GM18861 (cell line): ENCODE measurements around the gene LCN1.

Experiments
- ATAC-seq: cut with Tn5 transposase; IDR thresholded peaks from one replicate; pipeline ENCODE4 v1.9.1; 2021; ENCODE audit not compliant: unreplicated experiment

Gene LCN1

DNA sequence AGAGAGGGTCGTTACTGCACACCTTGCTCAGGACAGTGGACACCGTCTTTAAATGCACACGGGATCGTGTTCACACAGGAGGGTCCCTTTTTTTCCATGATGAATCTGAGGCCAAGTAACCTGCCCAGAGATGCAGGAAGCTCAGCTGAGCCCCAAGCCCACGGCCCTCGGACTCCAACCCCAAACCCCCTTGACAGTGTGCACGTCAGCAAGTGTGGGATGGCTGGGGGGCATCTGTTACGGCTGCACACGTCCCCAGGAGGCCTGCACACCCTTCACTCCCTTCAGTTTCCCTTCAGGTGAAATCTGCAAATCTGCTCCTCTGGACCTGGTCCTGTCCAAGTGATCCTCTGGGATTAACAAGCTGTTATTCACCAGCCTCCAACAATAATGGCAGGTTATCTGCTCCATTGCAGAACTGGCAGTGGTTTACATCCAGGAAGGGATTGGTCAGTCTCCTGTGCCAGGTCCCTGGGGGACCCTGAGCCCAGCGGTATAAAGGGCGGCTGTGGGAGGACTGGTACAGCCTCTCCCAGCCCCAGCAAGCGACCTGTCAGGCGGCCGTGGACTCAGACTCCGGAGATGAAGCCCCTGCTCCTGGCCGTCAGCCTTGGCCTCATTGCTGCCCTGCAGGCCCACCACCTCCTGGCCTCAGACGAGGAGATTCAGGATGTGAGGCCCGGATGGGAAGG lies at the start of gene LCN1:
TSS of gene LCN1 (plus strand) at position 525 of the 692 bp plus-strand sequence. CDS start at position 583, 58 bp downstream.
- no peak for ATAC-seq

DNA sequence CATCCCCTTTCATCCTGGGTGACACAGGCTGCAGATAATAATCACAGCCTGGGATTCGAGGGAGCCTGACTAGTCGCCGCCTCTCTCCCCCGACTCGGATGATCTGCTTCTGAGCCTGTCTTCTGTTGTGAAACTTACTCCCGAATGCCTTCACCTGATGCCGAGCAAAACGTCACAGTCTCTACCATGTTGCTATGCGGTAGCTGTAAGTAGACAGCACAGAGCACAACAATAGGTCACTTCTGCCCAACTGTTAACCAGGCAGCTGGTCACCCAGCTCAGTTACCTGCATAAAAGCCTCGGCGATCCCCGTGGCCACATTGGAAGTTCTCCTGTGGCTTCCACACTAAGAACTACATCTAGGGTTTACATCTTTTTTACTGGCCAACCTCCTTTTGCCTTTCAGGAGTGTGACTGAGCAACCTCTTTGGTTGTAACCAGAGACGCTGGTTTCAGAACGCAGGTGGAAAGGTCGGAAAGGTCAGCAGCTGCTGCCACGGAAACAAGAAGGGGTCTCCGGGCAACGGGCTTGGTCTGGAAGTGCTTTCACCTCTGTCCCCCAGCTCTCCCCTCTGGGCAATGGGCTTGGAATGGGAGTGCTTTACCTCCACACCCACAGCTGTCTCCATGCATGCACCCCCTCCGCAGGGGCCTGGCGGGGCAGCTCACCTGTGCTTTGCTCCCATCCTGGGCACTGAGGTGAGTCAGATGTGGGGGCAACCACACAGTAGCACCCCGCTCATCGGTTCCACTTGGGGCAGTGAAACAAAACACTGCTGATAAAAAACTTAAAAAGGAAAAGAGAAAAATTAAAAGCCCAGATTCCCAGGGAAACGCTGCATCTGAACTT lies 49.2 kb upstream of the LCN1 start:
- no peak for ATAC-seq

DNA sequence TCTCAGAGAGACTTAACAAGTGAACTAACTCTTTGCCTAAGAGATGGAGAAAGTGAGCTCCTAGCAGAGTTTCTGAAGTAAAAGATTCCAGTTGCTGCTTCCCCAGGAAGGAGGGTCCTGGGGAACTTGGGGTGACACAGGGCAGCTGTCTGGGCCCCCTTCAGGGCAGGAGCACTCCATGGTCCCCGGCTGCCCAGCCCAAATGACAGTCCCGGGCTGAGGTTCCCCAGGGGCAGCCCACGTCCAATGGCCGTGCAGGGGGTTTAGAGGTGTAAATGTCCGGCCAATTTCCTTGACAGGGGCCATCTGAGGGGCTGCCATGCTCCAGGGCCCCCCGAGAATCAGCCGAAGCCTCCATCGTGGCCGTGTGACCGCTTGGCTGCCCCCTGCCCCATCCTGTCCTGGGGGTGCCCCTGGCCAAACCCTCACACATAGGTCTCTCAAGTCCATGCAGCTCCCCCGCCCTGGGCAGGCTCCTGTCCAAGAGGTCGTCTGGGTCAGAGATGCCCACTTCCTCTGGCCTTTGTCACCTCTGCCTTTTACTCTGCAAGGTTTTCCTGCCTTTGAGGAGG lies 47.2 kb upstream of the LCN1 start:
- ATAC-seq, result no peak

DNA sequence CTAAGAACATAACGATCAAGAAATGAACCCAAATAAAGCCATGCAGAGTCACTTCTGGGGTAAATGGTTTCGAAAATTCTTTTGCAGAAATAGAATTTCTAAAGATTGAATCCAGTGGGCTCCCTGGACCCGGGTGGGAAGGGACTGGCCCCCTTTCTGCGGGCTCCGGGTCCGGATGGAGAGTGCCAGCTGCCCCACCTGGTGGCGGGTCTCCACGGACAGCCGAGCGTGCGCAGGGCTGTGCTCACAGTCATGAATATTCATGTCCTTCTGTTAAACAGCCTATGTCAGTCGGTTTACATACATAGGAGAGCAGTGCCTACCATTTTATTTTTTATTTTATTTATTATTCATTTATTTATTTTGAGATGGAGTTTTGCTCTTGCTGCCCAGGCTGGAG lies 46.3 kb upstream of the LCN1 start:
- ATAC-seq, result no peak

DNA sequence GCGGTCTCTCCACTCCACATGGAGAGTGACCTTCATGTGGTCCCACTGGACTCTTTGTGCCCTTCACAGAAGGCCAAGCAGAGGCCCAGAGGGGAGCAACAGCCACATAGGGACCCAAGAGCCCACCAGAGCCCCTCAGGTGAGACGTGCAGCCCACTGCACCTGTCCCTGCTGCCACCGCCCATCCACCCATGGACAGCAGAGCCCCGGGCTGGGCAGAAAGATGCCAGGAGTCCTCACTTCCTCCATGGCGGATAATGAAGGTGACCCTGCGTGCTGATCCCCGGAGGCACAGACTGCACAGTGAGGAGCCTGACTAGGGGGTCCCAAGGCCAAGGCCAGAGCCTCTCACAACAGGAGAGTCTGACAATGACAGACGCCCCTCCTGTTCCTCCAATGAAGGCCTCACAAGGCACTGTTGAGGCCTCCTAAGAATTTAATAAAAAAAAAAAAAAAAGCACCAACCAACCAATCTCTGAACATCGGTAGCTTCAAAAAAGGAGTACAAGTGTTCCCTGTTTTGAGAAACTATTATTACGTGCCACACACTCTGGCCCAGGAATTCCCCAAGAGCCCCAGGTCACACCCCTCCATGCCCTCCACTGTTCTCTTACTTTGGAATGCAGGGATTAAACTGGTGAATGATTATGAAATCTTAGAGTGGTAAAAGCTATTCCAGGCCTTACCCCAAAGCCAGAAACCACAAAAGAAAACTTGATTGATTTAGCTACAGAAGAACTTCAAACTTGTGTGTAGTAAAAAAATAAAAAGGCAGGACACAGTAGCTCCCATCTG lies 44.5 kb upstream of the LCN1 start:
- no peak for ATAC-seq

DNA sequence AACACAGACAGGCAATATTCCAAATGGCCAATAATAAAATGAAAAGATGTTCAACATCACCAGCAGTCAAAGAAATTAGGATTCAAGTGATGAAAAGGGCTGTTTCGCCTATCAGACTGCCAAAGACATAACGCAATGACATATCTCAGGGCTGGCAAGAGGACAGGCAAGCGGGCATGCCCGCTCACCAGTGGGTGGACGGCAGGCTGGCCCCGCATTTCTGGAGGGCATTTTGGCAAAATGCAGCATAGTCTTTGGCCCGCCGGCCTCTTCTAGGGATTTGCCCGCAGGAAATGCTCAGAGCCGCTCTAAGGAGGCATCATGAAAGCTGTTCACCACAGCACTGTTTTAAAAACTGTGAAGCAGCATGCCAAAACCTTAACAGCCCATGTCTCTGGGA lies 43.0 kb upstream of the LCN1 start:
- no peak for ATAC-seq

DNA sequence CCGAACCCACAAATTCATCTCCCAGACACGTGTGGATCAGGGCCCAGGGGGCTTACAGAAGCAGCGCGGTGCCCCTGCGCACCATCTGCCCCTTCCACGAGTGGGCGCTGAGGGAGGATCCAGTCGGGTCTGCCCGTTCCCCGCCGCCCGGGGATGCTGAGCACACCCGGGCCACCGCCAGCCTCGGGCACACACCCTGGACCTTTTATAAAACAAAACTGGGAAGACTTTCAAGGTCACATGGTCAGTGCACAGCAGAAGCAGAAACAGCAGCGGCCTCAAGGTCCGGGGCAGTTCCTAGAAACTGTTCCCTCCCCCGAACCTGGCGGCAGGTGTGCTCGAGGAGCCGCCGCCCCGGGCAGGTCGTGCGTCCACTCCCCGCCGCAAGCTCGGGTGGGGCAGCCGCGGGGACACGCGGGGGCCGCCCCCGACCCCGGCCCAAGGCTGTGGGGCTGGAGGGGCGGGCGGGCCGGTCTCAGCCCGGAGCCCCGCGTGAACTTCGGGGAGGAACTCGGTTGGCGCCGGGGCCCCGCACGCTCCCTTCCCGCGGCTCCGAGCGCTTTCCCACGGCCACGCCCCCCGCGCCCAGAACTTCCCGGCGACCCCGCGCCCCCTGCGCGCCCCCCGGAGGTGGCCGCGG lies 42.3 kb upstream of the LCN1 start:
- ATAC-seq, result no peak

DNA sequence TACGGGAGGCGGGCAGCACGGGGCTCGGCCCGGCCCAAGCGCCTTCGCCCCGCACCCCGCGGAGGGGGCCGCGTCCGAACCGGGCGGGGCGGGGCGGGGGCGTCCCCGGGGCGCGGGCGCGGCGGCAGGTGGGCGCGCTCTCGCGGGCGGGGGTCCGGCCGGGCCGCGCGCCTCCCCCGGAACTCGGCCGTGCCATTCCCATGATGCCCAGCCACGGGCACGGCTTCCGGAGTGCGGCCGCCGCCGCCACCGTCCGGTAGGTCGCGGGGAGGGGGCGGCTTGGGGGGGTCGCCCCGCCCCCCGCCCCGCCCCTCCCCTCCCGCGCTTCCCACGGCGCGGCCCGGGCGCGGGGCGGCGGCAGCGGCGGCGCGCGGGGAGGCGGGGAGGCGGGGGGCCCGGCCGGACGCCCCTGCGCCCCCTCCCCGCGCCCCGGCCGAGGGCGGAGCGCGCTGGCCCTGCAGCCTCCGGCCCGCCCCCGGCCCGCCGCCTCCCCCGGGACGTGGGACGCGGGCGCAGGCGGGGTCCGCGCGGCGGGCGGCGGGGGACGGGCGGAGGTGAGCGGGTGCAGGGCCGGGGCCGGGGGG lies 41.7 kb upstream of the LCN1 start, which contains the start of gene PPP1R26:
TSS of gene PPP1R26 (plus strand) at position 314 of the 584 bp plus-strand sequence. CDS start 4,729 bp downstream, outside the sequence.
- ATAC-seq, result no peak

DNA sequence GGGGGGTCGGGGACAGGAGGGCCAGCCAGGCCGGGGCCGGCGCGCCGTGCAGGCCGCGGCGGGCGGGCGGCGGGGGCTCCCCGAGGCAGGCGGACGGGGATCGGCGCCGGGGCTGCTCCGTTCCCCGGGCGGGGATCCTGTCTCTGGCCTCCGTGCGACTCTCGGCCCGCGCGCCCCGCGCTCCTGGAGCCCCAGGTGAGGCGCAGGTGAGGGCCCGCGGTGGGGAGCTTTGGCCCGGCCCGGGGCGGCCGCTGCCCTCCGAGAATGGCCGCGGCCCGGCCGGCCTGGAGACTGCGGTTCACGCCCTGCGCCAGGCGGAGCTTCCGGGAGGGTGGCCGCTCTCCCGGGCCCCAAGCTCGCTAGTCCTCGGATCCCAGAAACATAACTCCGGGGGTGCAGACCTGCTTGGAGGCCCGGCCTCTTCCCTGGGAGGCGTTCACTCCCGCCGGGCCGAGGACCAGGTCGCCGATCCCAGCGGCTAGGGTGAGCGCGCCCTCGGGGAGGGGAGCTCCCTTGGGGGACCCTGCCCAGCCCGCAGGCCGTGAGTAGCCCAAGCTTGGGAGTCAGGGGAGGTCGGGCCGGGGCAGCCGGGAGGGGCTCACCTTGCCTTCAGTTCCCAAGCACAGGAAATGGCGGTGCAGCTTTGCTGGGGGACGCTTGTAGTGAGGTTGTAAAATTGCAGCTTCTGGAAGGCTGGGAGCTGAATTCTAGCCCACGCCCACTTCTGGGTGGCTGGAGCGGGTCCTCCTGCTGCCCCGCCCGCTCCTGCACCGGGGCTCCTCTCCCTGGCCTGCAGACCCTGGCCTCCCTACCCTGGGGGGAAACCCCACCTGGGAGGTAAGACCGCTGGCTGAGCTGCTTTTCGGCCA lies 40.9 kb upstream of the LCN1 start:
- ATAC-seq, result no peak

DNA sequence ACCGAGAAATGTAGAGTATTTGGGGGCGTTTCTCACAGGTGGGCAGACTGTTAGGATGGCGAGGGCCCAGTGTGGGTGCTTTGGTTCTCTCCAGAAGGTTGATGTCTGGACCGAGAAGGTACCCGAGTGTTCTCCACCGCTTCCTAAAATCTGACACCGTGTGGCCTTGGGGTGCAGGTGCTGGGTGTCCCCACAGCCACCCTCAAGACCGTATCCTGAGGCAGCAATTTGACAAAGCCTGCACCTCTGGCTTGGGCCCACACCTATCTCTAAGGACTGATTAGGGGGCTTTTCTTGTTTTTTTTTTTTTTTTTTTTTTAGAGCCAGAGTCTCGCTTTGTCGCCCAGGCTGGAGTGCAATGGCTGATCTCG lies 40.3 kb upstream of the LCN1 start:
- no peak for ATAC-seq

DNA sequence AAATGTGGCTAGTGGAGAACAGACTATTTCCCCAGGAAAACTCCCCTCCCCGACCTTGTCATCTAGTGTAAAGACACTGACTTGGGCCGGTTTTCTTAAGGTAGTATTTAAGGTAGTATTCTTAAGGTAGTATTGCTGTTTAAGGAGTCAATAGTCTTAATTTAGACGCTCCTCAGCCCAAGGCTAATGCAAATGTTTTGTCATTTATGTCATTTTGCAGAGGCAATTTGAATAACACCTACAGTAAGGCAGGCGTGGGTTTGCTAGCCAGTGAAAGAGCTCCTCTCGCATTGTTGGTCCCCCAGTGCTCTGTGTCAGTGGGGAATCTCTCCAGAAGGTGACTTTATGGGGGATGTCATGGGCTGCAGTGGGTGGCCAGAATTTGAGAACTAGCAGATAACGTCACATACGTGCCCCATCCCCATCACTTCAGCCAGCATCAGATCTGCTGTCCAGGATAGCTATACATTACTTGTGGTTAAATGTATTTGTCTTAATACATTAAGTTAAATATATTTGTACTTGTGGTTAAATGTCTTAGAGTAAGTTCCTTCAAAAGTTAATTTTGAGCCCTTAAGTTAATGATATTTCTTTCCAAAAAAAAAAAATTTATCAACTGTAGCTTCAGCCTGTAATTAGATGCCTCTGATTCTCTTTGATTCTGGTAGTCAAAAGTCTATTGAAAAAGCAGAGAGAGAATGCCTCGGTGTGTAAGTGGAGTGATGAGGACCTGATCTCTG lies 39.1 kb upstream of the LCN1 start:
- ATAC-seq, result no peak

DNA sequence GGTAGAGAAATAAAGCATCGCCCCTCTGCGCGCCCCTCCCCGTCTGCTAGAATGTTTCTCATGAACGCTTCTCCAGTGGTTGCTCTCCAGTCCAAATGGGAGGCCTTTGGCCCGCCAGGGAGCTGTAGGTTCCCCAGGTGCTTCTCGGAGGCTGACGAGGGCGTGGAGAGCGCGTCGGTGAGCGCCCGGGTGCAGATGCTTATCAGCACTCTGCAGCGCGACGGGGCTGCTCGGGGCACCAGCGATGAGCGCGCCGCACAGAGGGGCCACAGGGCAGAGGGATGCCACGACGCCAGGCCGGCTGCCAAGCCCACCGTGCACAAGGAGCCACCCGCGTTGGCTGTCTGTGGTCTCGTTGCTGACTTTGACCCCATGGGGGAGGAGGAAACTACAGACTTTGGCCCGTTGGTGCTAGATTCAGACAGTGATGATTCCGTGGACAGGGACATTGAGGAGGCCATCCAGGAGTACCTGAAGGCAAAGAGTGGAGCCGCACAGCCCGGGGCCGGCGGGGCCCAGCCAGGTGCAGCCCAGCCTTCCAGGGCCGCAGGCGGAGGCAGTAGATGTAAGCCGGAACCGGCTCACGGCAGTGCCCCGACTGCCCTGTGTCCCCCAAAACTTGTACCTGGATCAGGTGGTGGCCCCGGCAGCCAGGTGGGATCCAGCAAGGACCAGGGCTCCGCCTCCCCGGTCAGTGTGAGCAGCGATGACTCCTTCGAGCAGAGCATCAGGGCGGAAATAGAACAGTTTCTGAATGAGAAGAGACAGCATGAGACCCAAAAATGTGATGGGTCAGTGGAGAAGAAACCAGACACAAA lies 36.6 kb upstream of the LCN1 start:
- ATAC-seq, result no peak

DNA sequence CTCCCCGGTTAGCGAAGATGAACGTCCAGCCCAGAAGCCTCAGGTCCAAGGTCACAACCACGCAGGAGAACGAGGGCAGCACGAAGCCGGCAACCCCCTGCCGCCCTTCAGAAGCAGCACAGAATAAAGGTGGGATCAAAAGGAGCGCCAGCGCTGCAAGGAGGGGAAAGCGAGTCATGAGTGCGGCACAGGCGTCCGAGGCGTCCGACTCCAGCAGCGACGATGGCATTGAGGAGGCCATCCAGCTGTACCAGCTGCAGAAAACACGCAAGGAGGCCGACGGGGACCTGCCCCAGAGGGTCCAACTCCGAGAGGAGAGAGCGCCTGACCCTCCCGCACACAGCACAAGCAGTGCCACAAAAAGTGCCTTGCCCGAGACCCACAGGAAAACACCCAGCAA lies 35.9 kb upstream of the LCN1 start:
- no peak for ATAC-seq

DNA sequence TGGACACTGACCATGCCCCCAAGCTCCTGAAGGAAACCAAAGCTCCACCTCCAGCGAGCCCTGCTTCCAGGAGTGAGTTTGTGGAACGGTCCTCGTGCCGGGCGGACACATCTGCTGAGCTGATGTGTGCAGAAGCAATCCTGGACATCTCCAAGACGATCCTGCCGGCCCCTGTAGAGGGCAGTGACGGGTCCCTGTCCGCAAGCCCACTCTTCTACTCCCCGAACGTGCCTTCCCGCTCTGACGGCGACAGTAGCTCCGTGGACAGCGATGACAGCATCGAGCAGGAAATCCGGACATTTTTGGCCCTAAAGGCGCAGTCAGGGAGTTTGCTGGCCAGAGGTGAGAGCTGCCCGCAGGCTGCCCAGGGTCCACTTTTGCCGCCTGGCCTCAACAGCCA lies 35.4 kb upstream of the LCN1 start:
- ATAC-seq, result no peak

DNA sequence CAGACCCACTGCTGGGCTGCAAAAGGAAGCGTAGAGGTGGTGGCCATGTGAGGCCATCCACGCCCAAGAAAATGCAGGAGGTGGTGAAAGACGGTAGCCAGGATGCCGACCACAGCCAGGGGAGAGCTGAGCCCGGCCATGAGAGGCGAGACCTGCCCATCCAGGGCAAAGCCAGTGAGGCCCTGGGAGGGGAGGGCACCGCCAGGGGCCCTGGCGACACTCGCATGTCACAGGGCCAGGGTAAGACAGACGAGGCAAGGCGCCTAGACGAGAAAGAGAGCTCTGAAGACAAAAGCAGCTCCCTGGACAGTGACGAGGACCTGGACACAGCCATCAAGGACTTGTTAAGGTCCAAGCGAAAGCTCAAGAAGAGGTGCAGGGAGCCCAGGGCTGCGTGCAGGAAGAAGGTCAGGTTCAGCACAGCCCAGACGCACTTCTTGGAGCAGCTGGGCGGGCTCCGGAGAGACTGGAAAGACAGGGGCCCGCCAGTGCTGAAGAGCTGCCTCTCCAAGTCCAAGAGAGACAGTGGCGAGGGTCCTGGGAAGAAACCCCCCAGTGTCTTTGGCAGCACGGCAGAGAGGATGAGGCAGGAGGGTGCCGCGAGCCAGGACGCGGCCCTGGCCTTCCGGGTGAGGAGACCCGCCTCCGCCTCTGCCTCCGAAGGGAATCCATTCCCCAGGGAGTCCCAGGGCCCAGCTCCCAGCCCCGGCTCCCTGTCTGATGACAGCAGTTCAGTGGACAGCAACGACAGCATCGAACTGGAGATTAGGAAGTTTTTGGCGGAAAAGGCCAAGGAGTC lies 34.8 kb upstream of the LCN1 start:
- ATAC-seq, result no peak

DNA sequence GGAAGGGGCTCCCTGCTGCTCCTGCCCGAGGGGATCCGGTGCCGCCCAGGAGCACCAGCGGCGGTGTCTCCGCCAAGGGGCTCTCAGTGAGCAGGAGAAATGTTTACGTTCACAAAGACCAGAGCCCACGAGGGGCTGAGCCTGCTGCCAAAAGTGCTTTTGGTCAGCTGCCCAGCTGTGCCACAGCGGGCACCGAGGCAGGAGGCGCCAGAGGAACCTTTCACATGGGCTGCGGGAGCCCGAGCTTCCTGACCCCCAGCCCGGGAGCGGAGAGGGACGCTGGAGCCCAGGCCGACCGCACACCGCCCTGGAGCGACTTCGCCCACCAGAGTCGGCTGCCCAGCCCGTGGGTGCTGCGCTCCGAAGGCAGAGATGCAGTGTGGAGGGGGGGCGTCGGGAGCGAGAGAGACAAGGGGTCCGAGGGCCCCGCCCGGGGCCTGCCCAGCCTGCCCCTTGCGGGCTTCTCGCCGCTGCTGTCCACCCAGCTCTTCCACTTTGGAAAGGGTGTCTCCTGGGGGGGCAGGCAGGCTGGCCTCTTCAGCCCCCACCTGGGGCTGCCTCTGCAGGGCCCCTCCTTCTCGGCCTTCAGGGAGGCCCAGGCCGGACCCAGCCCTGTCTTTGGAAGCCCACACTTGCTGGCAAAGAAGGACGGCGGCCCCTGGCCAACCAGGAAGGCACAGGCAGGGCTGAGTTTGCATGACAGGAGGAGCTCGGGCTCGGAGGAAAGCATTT lies 33.8 kb upstream of the LCN1 start:
- ATAC-seq, result no peak

DNA sequence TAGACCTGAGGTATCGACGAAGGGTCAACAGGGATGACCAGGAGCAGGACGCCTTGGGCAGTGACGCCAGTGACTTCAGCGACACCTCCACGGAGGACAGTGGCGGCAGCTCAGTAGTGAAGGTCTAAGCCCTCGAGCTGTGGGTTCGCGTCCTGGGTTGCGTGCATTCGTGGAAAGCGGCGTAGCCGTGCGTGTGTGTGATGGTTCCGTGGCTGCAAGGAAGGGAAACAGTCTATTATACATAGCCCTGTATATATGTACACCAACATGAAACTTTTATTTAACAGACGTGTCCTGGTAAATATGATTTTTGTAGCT lies 33.3 kb upstream of the LCN1 start:
- no peak for ATAC-seq
